ENCODE results near the gene CDH4.

DNA sequence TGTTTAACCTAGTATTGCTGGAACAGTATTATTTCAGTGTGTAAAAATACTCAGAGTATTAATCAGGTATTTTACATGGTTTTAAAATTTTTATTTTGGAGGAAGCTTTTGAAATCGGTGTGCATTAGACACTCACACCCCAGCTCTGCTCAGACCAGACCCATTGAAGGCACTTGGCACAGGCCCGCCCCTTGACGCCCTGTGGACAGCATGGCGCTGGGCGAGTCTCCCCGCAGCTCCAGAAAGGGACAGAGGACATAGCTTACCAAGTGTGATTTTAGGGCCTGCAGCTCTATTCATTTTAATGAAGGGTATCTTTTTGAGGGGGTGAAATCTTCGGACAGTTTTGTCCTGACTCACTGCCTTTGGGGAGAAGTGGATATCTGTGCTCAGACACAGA is 164.5 kb downstream of the CDH4 start:
- TF ChIP-seq, protein P1, sequence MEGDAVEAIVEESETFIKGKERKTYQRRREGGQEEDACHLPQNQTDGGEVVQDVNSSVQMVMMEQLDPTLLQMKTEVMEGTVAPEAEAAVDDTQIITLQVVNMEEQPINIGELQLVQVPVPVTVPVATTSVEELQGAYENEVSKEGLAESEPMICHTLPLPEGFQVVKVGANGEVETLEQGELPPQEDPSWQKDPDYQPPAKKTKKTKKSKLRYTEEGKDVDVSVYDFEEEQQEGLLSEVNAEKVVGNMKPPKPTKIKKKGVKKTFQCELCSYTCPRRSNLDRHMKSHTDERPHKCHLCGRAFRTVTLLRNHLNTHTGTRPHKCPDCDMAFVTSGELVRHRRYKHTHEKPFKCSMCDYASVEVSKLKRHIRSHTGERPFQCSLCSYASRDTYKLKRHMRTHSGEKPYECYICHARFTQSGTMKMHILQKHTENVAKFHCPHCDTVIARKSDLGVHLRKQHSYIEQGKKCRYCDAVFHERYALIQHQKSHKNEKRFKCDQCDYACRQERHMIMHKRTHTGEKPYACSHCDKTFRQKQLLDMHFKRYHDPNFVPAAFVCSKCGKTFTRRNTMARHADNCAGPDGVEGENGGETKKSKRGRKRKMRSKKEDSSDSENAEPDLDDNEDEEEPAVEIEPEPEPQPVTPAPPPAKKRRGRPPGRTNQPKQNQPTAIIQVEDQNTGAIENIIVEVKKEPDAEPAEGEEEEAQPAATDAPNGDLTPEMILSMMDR (IDR thresholded peaks at IDR 0.05): no peak
- TF ChIP-seq POLR2AphosphoS5 (IDR thresholded peaks at IDR 0.05; ENCODE audit: low read depth, low read length): no peak
- no peak for TF ChIP-seq TCF7L2 (IDR thresholded peaks at IDR 0.05; ENCODE audit: low read depth, low read length)
- TF ChIP-seq, protein P2, sequence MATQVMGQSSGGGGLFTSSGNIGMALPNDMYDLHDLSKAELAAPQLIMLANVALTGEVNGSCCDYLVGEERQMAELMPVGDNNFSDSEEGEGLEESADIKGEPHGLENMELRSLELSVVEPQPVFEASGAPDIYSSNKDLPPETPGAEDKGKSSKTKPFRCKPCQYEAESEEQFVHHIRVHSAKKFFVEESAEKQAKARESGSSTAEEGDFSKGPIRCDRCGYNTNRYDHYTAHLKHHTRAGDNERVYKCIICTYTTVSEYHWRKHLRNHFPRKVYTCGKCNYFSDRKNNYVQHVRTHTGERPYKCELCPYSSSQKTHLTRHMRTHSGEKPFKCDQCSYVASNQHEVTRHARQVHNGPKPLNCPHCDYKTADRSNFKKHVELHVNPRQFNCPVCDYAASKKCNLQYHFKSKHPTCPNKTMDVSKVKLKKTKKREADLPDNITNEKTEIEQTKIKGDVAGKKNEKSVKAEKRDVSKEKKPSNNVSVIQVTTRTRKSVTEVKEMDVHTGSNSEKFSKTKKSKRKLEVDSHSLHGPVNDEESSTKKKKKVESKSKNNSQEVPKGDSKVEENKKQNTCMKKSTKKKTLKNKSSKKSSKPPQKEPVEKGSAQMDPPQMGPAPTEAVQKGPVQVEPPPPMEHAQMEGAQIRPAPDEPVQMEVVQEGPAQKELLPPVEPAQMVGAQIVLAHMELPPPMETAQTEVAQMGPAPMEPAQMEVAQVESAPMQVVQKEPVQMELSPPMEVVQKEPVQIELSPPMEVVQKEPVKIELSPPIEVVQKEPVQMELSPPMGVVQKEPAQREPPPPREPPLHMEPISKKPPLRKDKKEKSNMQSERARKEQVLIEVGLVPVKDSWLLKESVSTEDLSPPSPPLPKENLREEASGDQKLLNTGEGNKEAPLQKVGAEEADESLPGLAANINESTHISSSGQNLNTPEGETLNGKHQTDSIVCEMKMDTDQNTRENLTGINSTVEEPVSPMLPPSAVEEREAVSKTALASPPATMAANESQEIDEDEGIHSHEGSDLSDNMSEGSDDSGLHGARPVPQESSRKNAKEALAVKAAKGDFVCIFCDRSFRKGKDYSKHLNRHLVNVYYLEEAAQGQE (IDR thresholded peaks at IDR 0.05; ENCODE audit: insufficient read depth in 1 of 2, low read depth in 2 of 2, low read length in 1 of 2): no peak
